ENCODE results near the gene ZNRF3. TPM values are rescaled to one million over a fixed set of nuclear protein-coding genes. Genes with fewer than 3 reads are reported as not detected.

The ZNRF3 gene
- total RNA-seq, 1 donor from 2014 or later = 7.9 TPM

DNA sequence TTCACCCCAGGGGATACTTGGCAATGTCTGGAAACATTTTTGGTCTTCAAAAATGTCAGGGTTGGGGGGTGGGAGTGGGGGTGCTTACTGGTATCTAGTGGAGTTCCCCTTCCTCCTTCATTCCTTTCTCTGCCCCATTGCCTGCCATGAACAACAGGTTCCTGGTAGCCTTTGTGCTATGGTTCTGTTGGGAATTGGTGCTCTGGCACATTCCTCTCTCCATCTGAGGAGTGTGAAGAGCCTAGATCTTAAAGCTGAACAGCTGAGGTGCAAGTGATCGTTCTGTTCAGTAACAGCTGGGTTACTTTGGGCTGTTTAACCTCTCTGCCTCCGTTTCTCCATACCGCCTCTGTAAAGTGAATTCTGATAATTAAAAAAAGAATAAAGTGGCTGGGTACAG is 114.0 kb downstream of the ZNRF3 start:
- no peak for DNase-seq (ENCODE audit: extremely low spot score in 2 of 2)
- Histone ChIP-seq H3K27me3 (no peaks in the 10 kb centered on the region), H3K4me3 (no peak overlapping the region), H3K4me1 (no peaks in the 10 kb centered on the region), H3K27ac (no peak overlapping the region), H3K9me3 (no peaks in the 10 kb centered on the region), H3K36me3 (no peaks in the 10 kb centered on the region)
- no peak for TF ChIP-seq POLR2A (IDR thresholded peaks at IDR 0.05)
- TF ChIP-seq, protein P1, sequence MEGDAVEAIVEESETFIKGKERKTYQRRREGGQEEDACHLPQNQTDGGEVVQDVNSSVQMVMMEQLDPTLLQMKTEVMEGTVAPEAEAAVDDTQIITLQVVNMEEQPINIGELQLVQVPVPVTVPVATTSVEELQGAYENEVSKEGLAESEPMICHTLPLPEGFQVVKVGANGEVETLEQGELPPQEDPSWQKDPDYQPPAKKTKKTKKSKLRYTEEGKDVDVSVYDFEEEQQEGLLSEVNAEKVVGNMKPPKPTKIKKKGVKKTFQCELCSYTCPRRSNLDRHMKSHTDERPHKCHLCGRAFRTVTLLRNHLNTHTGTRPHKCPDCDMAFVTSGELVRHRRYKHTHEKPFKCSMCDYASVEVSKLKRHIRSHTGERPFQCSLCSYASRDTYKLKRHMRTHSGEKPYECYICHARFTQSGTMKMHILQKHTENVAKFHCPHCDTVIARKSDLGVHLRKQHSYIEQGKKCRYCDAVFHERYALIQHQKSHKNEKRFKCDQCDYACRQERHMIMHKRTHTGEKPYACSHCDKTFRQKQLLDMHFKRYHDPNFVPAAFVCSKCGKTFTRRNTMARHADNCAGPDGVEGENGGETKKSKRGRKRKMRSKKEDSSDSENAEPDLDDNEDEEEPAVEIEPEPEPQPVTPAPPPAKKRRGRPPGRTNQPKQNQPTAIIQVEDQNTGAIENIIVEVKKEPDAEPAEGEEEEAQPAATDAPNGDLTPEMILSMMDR (IDR thresholded peaks at IDR 0.05) = no peak
- no peak for TF ChIP-seq POLR2AphosphoS5 (IDR thresholded peaks at IDR 0.05; ENCODE audit: insufficient read depth in 1 of 2, low read depth in 1 of 2)
- intact Hi-C loops (cut with DNase I) = no loop called here

DNA sequence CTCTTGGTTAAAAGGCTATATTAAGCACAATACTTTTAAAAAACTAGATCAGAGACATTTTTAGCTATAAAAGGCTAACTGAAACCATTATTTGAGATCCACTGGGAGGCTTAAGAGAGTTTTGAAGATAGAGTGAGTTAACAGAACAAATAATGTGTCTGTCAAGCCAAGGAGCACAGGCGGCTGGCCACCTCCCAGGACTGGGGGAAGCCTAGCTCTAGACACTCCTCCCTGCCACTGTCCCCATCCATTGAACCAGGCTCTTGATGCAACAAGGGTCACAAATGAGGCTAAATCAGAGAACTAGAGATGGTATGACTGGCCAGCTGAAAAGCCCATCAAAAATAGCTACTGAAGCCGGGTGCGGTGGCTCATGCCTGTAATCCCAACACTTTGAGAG is 115.3 kb downstream of the ZNRF3 start:
- TF ChIP-seq POLR2A (IDR thresholded peaks at IDR 0.05) (no peak), POLR2AphosphoS5 (IDR thresholded peaks at IDR 0.05; ENCODE audit: insufficient read depth in 1 of 2, low read depth in 1 of 2) (no peak)
- TF ChIP-seq, protein P1 (IDR thresholded peaks at IDR 0.05) = no peak
- Histone ChIP-seq H3K4me1 (no peaks in the 10 kb centered on the region), H3K27ac (no peak overlapping the region), H3K36me3 (no peaks in the 10 kb centered on the region), H3K4me3 (no peak overlapping the region), H3K9me3 (no peaks in the 10 kb centered on the region), H3K27me3 (no peaks in the 10 kb centered on the region)
- intact Hi-C loops (cut with DNase I) = no loop called here
- DNase-seq (ENCODE audit: extremely low spot score in 2 of 2) = no peak

DNA sequence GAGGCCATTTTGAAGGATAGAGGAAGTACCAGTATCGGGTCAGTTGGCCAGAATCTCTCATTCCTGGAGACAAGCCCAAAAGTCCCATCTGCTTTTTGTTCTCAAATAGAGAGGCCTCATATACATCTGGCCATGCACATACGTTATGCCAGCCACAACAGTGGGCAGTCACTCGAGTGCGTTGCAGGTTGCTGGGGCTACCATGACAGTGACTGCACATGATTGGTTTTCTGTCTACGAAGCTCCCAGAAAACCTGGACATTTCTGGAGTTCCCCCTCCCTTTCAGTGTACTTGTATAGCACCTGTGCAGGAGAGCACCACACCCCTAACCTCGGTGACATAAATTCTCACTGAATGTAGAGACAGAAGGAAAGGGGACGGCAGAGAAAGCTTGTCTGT is 116.1 kb downstream of the ZNRF3 start:
- intact Hi-C loops (cut with DNase I) = no loop called here
- Histone ChIP-seq H3K4me3 (no peak overlapping the region), H3K27me3 (no peaks in the 10 kb centered on the region), H3K36me3 (no peaks in the 10 kb centered on the region), H3K27ac (no peak overlapping the region), H3K9me3 (no peaks in the 10 kb centered on the region), H3K4me1 (peaks cover 4% of the 10 kb centered on the region)
- TF ChIP-seq POLR2A (IDR thresholded peaks at IDR 0.05) = no peak
- no peak for TF ChIP-seq POLR2AphosphoS5 (IDR thresholded peaks at IDR 0.05; ENCODE audit: insufficient read depth in 1 of 2, low read depth in 1 of 2)
- TF ChIP-seq, protein P1 (IDR thresholded peaks at IDR 0.05) = no peak
- DNase-seq (ENCODE audit: extremely low spot score in 2 of 2) = no peak

DNA sequence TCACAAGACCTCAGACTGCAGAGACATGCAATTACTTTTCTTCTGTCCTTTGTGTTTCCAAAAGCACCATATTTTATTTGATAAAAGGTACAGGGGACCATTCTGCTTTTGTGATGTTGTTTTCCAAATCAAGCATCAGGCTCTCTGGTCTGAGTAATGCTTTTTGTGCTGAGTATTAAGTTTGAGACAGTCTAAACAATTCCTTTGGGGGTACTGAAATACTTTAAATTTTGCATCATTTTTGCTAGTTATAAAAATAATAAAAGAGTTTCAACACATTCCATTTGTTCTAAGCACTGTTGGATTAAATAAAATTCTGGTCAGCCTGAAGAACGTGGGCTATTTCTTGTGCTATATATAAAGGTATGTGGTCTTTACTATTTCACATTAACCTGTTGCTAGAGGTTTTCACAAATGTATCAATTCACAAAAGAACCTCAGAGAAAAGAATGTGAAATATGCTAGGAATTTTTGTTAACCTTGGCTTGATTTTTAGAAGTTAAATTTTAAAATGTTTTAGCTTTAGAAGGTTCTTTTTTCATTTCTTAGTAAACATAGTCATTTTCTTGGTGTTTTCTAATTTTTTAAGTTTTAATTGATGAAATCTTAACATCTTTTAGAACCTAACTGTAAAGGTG is 116.7 kb downstream of the ZNRF3 start:
- Histone ChIP-seq H3K4me1 (peaks cover 9% of the 10 kb centered on the region), H3K36me3 (no peaks in the 10 kb centered on the region), H3K4me3 (no peak overlapping the region), H3K27ac (no peak overlapping the region), H3K9me3 (no peaks in the 10 kb centered on the region), H3K27me3 (no peaks in the 10 kb centered on the region)
- TF ChIP-seq, protein P1 (IDR thresholded peaks at IDR 0.05) = no peak
- TF ChIP-seq POLR2AphosphoS5 (IDR thresholded peaks at IDR 0.05; ENCODE audit: insufficient read depth in 1 of 2, low read depth in 1 of 2) (no peak), POLR2A (IDR thresholded peaks at IDR 0.05) (no peak)
- no peak for DNase-seq (ENCODE audit: extremely low spot score in 2 of 2)
- intact Hi-C loops (cut with DNase I) = no loop called here

DNA sequence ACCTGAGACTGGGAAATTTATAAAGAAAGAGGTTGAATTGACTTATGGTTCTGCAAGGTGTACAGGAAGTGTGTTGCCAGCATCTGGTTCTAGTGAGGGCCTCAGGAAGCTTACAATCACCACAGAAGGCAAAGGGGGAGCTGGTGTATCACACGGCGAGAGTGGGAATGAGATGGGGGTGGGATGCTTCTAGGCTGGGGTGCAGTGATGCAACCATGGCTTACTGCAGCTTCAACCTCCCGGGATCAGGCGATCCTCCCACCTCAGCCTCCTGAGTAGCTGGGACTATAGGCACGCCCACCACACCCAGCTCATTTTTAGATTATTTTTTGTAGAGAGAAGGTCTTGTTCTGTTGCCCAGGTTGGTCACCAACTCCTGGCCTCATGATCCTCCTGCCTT is 117.3 kb downstream of the ZNRF3 start:
- Histone ChIP-seq H3K9me3 (no peaks in the 10 kb centered on the region), H3K4me1 (peaks cover 15% of the 10 kb centered on the region), H3K27me3 (no peaks in the 10 kb centered on the region), H3K27ac (no peak overlapping the region), H3K4me3 (no peak overlapping the region), H3K36me3 (no peaks in the 10 kb centered on the region)
- no peak for TF ChIP-seq POLR2AphosphoS5 (IDR thresholded peaks at IDR 0.05; ENCODE audit: insufficient read depth in 1 of 2, low read depth in 1 of 2)
- TF ChIP-seq, protein P1 (IDR thresholded peaks at IDR 0.05) = no peak
- no peak for TF ChIP-seq POLR2A (IDR thresholded peaks at IDR 0.05)
- no peak for DNase-seq (ENCODE audit: extremely low spot score in 2 of 2)
- intact Hi-C loops (cut with DNase I) = no loop called here
